Karpas-422 (cell line): Measurements from ENCODE around the gene SGCG. TPM values are rescaled to one million over a fixed set of nuclear protein-coding genes. Genes with fewer than 3 reads are reported as not detected.
"Not testable (repeated sequence)": the region's sequence is repeated elsewhere in the genome, so short reads cannot be mapped to it uniquely, and the experiment has no call there.

Experiments
- DNase-seq: peaks from one replicate; pipeline ENCODE4 v3.0.0-alpha.2; 2015
- H2AFZ ChIP-seq: fragments of 200-600 bp; sonication (generic); 2 replicates; pipeline ENCODE4 v1.6.1; 2014; ENCODE audit warnings: antibody characterized with exemption, low read length, mixed read lengths
- H3K27ac ChIP-seq: fragments of 200-600 bp; sonication (generic); 2 replicates; pipeline ENCODE4 v1.5.1; 2014; ENCODE audit warnings: mild to moderate bottlenecking, low read length, moderate library complexity
- H3K27me3 ChIP-seq: fragments of 200-600 bp; sonication (generic); 2 replicates; pipeline ENCODE4 v1.6.1; 2014; ENCODE audit warnings: low read length, mixed read lengths
- H3K36me3 ChIP-seq: fragments of 200-600 bp; sonication (generic); 2 replicates; pipeline ENCODE4 v1.6.1; 2014; ENCODE audit warnings: low read length, mixed read lengths; ENCODE audit not compliant: insufficient read depth
- H3K4me1 ChIP-seq: fragments of 200-600 bp; sonication (generic); 2 replicates; pipeline ENCODE4 v1.6.1; 2014; ENCODE audit warnings: mild to moderate bottlenecking, low read length, mixed read lengths
- H3K4me2 ChIP-seq: fragments of 200-600 bp; sonication (generic); 2 replicates; pipeline ENCODE4 v1.6.1; 2014; ENCODE audit warnings: low read length, low read depth, mild to moderate bottlenecking; ENCODE audit not compliant: poor library complexity, severe bottlenecking
- H3K4me3 ChIP-seq: fragments of 200-600 bp; sonication (generic); 2 replicates; pipeline ENCODE4 v1.5.1; 2014; ENCODE audit warnings: mild to moderate bottlenecking, antibody characterized with exemption, low read length, mixed read lengths
- H3K79me2 ChIP-seq: fragments of 200-600 bp; sonication (generic); 2 replicates; pipeline ENCODE4 v1.6.1; 2014; ENCODE audit warnings: mild to moderate bottlenecking, low read length, mixed read lengths
- H3K9ac ChIP-seq: fragments of 200-600 bp; sonication (generic); 2 replicates; pipeline ENCODE4 v1.6.0; 2014; ENCODE audit warnings: low read length
- H3K9me2 ChIP-seq: fragments of 200-600 bp; sonication (generic), shearing (Covaris generic); replicated peaks from 2 replicates; pipeline ENCODE4 v1.6.0; 2014; ENCODE audit warnings: mild to moderate bottlenecking, low read length, moderate library complexity; ENCODE audit not compliant: insufficient read depth
- H3K9me3 ChIP-seq: fragments of 300-700, 200-600 bp; sonication (generic); 2 replicates; pipeline ENCODE4 v1.6.1; 2014; ENCODE audit warnings: low read length, mixed read lengths
- H4K20me1 ChIP-seq: fragments of 200-600 bp; sonication (generic); 2 replicates; pipeline ENCODE4 v1.6.1; 2014; ENCODE audit warnings: mild to moderate bottlenecking, antibody characterized with exemption, low read length, low read depth; ENCODE audit not compliant: insufficient read depth
- total RNA-seq: library from RNA; depleted of rRNA; stranded (reverse); fragments of >200 nt; shearing (Covaris generic); gene quantifications from 2 replicates; pipeline ENCODE4 v1.2.3, GENCODE V29; 2014; ENCODE audit warnings: low replicate concordance; rRNA removed

The SGCG gene
- total RNA-seq: not detected in 2 replicates

- H3K79me2 ChIP-seq: no peaks in the 10 kb centered on the region
- DNase-seq: no peak
- no peak within 1 kb of the TSS for H3K27ac ChIP-seq
- no peaks in the 10 kb centered on the region for H3K36me3 ChIP-seq
- H2AFZ ChIP-seq: no peak within 1 kb of the TSS
- H3K9ac ChIP-seq: no peak within 1 kb of the TSS
- no peaks in the 10 kb centered on the region for H4K20me1 ChIP-seq
- no peaks in the 10 kb centered on the region for H3K9me3 ChIP-seq
- H3K9me2 ChIP-seq: no peaks in the 10 kb centered on the region
- H3K4me1 ChIP-seq: peaks cover 5% of the 10 kb centered on the region
- H3K4me2 ChIP-seq: no peak within 1 kb of the TSS
- no peak within 1 kb of the TSS for H3K4me3 ChIP-seq
- no peaks in the 10 kb centered on the region for H3K27me3 ChIP-seq
These were observed at the start of gene SGCG for GRCh38 chr13:23180711-23181110. Gene SGCG, plus strand, starts transcription at chr13:23180979. Its CDS starts 22,716 bp downstream, at chr13:23203695.

- no peak for DNase-seq
- Histone ChIP-seq H3K9me2 (no peaks in the 10 kb centered on the region), H3K4me3 (no peak overlapping the region), H3K9me3 (no peaks in the 10 kb centered on the region), H3K4me1 (no peaks in the 10 kb centered on the region), H3K9ac (no peak overlapping the region), H3K4me2 (no peak overlapping the region), H4K20me1 (no peaks in the 10 kb centered on the region), H3K27me3 (peaks cover 4% of the 10 kb centered on the region; the same call in 1 of the 2 replicates), H3K27ac (no peak overlapping the region), H3K79me2 (no peaks in the 10 kb centered on the region), H2AFZ (no peak overlapping the region), H3K36me3 (no peaks in the 10 kb centered on the region)
These were observed 46.2 kb upstream of the SGCG start for GRCh38 chr13:23134542-23134941.

- H3K27me3 ChIP-seq: no peaks in the 10 kb centered on the region
- H3K9ac ChIP-seq: no peak overlapping the region
- H3K36me3 ChIP-seq: no peaks in the 10 kb centered on the region
- H3K27ac ChIP-seq: no peak overlapping the region
- no peaks in the 10 kb centered on the region for H3K79me2 ChIP-seq
- H3K4me2 ChIP-seq: no peak overlapping the region
- no peak overlapping the region for H3K4me3 ChIP-seq
- no peak for DNase-seq
- no peaks in the 10 kb centered on the region for H3K9me2 ChIP-seq
- H2AFZ ChIP-seq: no peak overlapping the region
- H4K20me1 ChIP-seq: no peaks in the 10 kb centered on the region
- no peaks in the 10 kb centered on the region for H3K9me3 ChIP-seq
- no peaks in the 10 kb centered on the region for H3K4me1 ChIP-seq
These were observed 40.3 kb upstream of the SGCG start for GRCh38 chr13:23140492-23140891.

- H2AFZ ChIP-seq: no peak overlapping the region
- H3K79me2 ChIP-seq: no peaks in the 10 kb centered on the region
- no peaks in the 10 kb centered on the region for H3K9me2 ChIP-seq
- no peak for DNase-seq
- H3K4me1 ChIP-seq: peaks cover 5% of the 10 kb centered on the region
- H3K4me3 ChIP-seq: no peak overlapping the region
- no peaks in the 10 kb centered on the region for H3K27me3 ChIP-seq
- H3K36me3 ChIP-seq: no peaks in the 10 kb centered on the region
- H3K27ac ChIP-seq: no peak overlapping the region
- H4K20me1 ChIP-seq: no peaks in the 10 kb centered on the region
- no peak overlapping the region for H3K4me2 ChIP-seq
- H3K9ac ChIP-seq: no peak overlapping the region
- no peaks in the 10 kb centered on the region for H3K9me3 ChIP-seq
These were observed 38.8 kb upstream of the SGCG start for GRCh38 chr13:23141964-23142363.

- H3K4me1 ChIP-seq, H3K9me3 ChIP-seq, H2AFZ ChIP-seq, DNase-seq, H3K27ac ChIP-seq, H3K9ac ChIP-seq, H3K4me2 ChIP-seq, H3K4me3 ChIP-seq, H3K9me2 ChIP-seq, H3K27me3 ChIP-seq, H4K20me1 ChIP-seq, H3K79me2 ChIP-seq, H3K36me3 ChIP-seq: not testable (repeated sequence)
These were observed 38.2 kb upstream of the SGCG start for GRCh38 chr13:23142607-23143006.

- Histone ChIP-seq H2AFZ (no peak overlapping the region), H3K27ac (no peak overlapping the region), H3K4me3 (no peak overlapping the region), H3K27me3 (no peaks in the 10 kb centered on the region), H3K9me3 (no peaks in the 10 kb centered on the region), H3K79me2 (no peaks in the 10 kb centered on the region), H4K20me1 (no peaks in the 10 kb centered on the region), H3K36me3 (no peaks in the 10 kb centered on the region), H3K9me2 (no peaks in the 10 kb centered on the region), H3K4me2 (no peak overlapping the region), H3K9ac (no peak overlapping the region), H3K4me1 (peaks cover 8% of the 10 kb centered on the region)
- no peak for DNase-seq
These were observed 36.3 kb upstream of the SGCG start for GRCh38 chr13:23144431-23144830.

- Histone ChIP-seq H3K79me2 (no peaks in the 10 kb centered on the region), H4K20me1 (no peaks in the 10 kb centered on the region), H3K36me3 (no peaks in the 10 kb centered on the region), H2AFZ (no peak overlapping the region), H3K9ac (no peak overlapping the region), H3K27me3 (no peaks in the 10 kb centered on the region), H3K9me3 (no peaks in the 10 kb centered on the region), H3K9me2 (no peaks in the 10 kb centered on the region), H3K4me1 (peaks cover 8% of the 10 kb centered on the region), H3K4me2 (no peak overlapping the region), H3K4me3 (no peak overlapping the region), H3K27ac (no peak overlapping the region)
- DNase-seq: no peak
These were observed 34.8 kb upstream of the SGCG start for GRCh38 chr13:23146006-23146405.

- Histone ChIP-seq H3K9me2 (no peaks in the 10 kb centered on the region), H3K36me3 (no peaks in the 10 kb centered on the region), H3K27me3 (no peaks in the 10 kb centered on the region), H3K9me3 (no peaks in the 10 kb centered on the region), H3K4me3 (no peak overlapping the region), H3K27ac (no peak overlapping the region), H3K4me1 (peaks cover 8% of the 10 kb centered on the region), H3K79me2 (no peaks in the 10 kb centered on the region), H3K9ac (no peak overlapping the region), H2AFZ (no peak overlapping the region), H4K20me1 (no peaks in the 10 kb centered on the region), H3K4me2 (no peak overlapping the region)
- DNase-seq: peak; percentile 74
These were observed 33.8 kb upstream of the SGCG start for GRCh38 chr13:23146811-23147625.
